Astrocyte (in vitro differentiated cells and primary cell): ENCODE results near the gene KRTAP5-3. TPM values are rescaled to one million over a fixed set of nuclear protein-coding genes. Genes with fewer than 3 reads are reported as not detected.

Source experiments
- DNase-seq: peaks from one replicate; pipeline ENCODE4 v3.0.0-alpha.2; 2010; ENCODE audit warnings: low read depth
- FAIRE-seq: peaks from 2 replicates; lab custom pipeline; 2011; peaks lifted over from hg19 to GRCh38; lab: Jason Lieb, UNC
- H2AFZ ChIP-seq: 2 replicates; pipeline ENCODE4 v1.6.0; 2012; ENCODE audit warnings: low read depth, low read length, inconsistent platforms
- H3K27ac ChIP-seq: 2 replicates; pipeline ENCODE4 v1.5.1; 2011; ENCODE audit warnings: low read depth, low read length, inconsistent platforms
- H3K27me3 ChIP-seq: 2 replicates; pipeline ENCODE4 v1.6.0; 2011; ENCODE audit warnings: low read length, inconsistent platforms; ENCODE audit not compliant: insufficient read depth
- H3K36me3 ChIP-seq: 2 replicates; pipeline ENCODE4 v1.5.1; 2011; ENCODE audit warnings: low read length, inconsistent platforms; ENCODE audit not compliant: insufficient read depth
- H3K4me1 ChIP-seq: 2 replicates; pipeline ENCODE4 v1.5.1; 2011; ENCODE audit warnings: low read length, inconsistent platforms; ENCODE audit not compliant: insufficient read depth
- H3K4me2 ChIP-seq: 2 replicates; pipeline ENCODE4 v1.6.0; 2012; ENCODE audit warnings: low read length, inconsistent platforms
- H3K4me3 ChIP-seq: 2 replicates; pipeline ENCODE4 v1.5.1; 2011; ENCODE audit warnings: low read depth, mild to moderate bottlenecking, low read length, inconsistent platforms; ENCODE audit not compliant: insufficient read depth
- H3K79me2 ChIP-seq: 2 replicates; pipeline ENCODE4 v1.6.0; 2012; ENCODE audit warnings: mild to moderate bottlenecking, low read length, inconsistent platforms; ENCODE audit not compliant: insufficient read depth
- H3K9ac ChIP-seq: 2 replicates; pipeline ENCODE4 v1.6.0; 2012; ENCODE audit warnings: mild to moderate bottlenecking, low read length, inconsistent platforms
- H3K9me3 ChIP-seq: 2 replicates; pipeline ENCODE4 v1.5.1; 2012; ENCODE audit warnings: low read depth, mild to moderate bottlenecking, low read length, inconsistent platforms; ENCODE audit not compliant: insufficient read depth
- H4K20me1 ChIP-seq: 2 replicates; pipeline ENCODE4 v1.6.0; 2012; ENCODE audit warnings: low read length, inconsistent platforms; ENCODE audit not compliant: insufficient read depth
- H3K27ac Mint-ChIP-seq: one replicate; pipeline ENCODE4 v1.8.0; 2021; ENCODE audit warnings: mild to moderate bottlenecking, mixed read lengths; ENCODE audit not compliant: unreplicated experiment
- H3K27me3 Mint-ChIP-seq: one replicate; pipeline ENCODE4 v1.8.0; 2021; ENCODE audit warnings: low read depth, mixed read lengths; ENCODE audit not compliant: unreplicated experiment
- H3K36me3 Mint-ChIP-seq: one replicate; pipeline ENCODE4 v1.8.0; 2021; ENCODE audit warnings: low read depth, mixed read lengths; ENCODE audit not compliant: unreplicated experiment
- H3K4me1 Mint-ChIP-seq: one replicate; pipeline ENCODE4 v1.8.0; 2021; ENCODE audit warnings: low read depth, mixed read lengths; ENCODE audit not compliant: unreplicated experiment
- H3K4me3 Mint-ChIP-seq: one replicate; pipeline ENCODE4 v1.8.0; 2021; ENCODE audit warnings: mild to moderate bottlenecking, moderate library complexity, mixed read lengths; ENCODE audit not compliant: unreplicated experiment
- H3K9me3 Mint-ChIP-seq: one replicate; pipeline ENCODE4 v1.8.0; 2021; ENCODE audit warnings: mild to moderate bottlenecking, mixed read lengths; ENCODE audit not compliant: unreplicated experiment
- CTCF ChIP-seq: IDR thresholded peaks from 2 replicates; pipeline ENCODE4 v1.5.1; 2011; ENCODE audit warnings: low read depth, mild to moderate bottlenecking, inconsistent platforms, low read length, moderate library complexity; ENCODE audit not compliant: insufficient read depth
- EZH2 ChIP-seq: IDR thresholded peaks from 2 replicates; pipeline ENCODE4 v1.6.1; 2012; ENCODE audit warnings: mild to moderate bottlenecking, low read length, inconsistent platforms; ENCODE audit not compliant: insufficient read depth
- total RNA-seq: library from RNA; stranded (reverse); gene quantifications from 2 replicates; pipeline ENCODE4 v1.2.1, GENCODE V29; 2021

The KRTAP5-3 gene
- total RNA-seq, 1 donor from 2014 or later, result not detected

DNA sequence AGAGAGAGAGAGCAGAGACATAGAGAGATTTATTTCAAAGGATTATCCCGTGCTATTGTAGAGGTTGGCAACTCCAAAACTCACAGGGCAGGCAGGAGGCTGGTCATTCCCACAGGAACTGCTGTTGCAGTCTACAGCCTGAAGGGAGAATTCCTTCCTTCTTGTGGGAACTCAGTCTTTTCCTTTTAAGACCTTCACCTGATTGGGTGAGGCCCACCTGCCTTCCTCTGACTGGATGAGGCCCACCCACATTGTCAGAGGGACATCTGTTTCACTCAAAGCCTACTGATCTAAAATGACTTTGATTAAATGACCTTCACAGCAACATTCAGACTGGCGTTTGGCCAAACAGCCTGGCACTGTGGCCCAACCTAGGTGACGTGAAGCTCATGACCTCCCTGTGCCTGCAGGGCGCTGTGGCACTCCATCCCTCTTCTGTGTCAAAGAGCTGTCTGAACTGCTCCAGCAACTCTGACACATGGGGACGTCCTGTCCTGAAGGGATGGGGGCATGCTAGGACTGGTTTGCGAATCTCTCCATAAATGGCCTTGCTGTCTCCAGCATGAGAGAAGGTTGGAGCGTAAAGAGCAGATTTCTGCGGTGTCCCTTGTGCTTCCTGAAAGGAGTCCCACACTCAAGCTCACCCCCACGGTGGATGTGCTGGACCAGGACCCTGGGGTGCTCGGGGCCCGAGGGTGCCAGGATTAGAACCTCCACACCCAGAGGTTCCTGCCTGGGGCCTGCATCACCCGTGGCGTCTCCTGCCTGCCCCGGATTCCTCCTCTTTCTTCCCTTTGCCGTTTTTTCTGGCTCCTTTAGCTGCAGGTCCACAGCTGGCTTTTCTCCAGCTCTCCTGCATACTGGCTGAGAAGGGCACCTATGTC lies 42.0 kb upstream of the KRTAP5-3 start:
- FAIRE-seq (no peak), DNase-seq (no peak)
- Histone ChIP-seq H4K20me1 (no peaks in the 10 kb centered on the region), H3K4me3 (no peak overlapping the region), H3K27ac (no peak overlapping the region), H3K4me2 (no peak overlapping the region), H3K9ac (no peak overlapping the region), H3K9me3 (no peaks in the 10 kb centered on the region), H3K36me3 (no peaks in the 10 kb centered on the region), H3K4me1 (no peaks in the 10 kb centered on the region), H3K27me3 (peaks cover 7% of the 10 kb centered on the region), H2AFZ (no peak overlapping the region), H3K79me2 (no peaks in the 10 kb centered on the region)
- Mint-ChIP-seq H3K27ac (no peak overlapping the region), H3K36me3 (no peaks in the 10 kb centered on the region), H3K4me3 (no peak overlapping the region), H3K4me1 (no peaks in the 10 kb centered on the region), H3K9me3 (no peaks in the 10 kb centered on the region), H3K27me3 (peaks cover 62% of the 10 kb centered on the region)
- no peak for TF ChIP-seq EZH2
- TF ChIP-seq CTCF, result no peak

DNA sequence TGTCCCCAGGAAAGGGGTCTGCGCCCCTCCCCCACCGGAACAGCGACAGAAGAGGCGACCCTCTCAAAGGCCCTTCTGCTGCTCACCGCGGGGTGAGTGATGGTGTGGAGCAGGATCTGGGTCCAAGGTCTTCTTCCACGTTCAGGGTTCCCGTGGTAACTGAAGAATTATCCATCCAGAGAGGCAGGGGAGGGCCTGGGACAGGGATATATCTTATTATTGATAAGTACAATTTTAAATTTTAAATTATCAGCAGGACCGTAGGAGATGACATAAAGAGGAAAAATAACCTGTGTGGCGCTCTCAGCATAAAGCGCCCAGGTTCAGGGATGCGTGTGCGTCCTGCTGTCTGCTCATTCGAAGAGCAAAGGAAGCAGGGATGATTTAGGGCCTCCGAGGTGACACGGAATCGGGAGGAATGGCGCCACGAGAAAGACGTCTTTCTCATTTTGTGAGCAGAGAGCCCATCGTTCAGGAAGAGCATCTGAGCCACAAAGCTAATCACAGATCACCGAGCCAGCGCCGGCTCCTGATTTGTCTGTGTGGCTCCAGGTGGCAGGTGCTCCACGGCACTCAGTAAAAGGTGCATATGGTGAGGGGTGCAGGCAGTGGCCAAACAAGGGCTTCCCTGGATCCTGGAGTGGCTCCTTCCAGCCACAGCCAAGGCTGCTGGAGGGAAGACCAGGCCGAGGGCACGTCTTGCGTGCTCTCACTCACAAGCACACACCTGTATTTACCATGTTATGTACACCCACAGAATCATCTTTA lies 40.6 kb upstream of the KRTAP5-3 start:
- no peak overlapping the region for H3K9ac ChIP-seq
- Mint-ChIP-seq H3K4me3 (no peak overlapping the region), H3K27me3 (peaks cover 63% of the 10 kb centered on the region)

More for the DNA sequence above, 40.6 kb upstream of the KRTAP5-3 start:
- no peaks in the 10 kb centered on the region for H3K4me1 ChIP-seq
- Mint-ChIP-seq H3K9me3 (no peaks in the 10 kb centered on the region), H3K4me1 (no peaks in the 10 kb centered on the region), H3K36me3 (no peaks in the 10 kb centered on the region), H3K27ac (no peak overlapping the region)
- FAIRE-seq (no peak), DNase-seq (no peak)
- no peaks in the 10 kb centered on the region for H4K20me1 ChIP-seq
- TF ChIP-seq CTCF, result no peak
- no peak for TF ChIP-seq EZH2
- no peaks in the 10 kb centered on the region for H3K9me3 ChIP-seq
- H2AFZ ChIP-seq, result no peak overlapping the region
- H3K4me3 ChIP-seq, result no peak overlapping the region
- H3K4me2 ChIP-seq, result no peak overlapping the region
- H3K27me3 ChIP-seq, result peaks cover 7% of the 10 kb centered on the region
- no peaks in the 10 kb centered on the region for H3K36me3 ChIP-seq
- no peak overlapping the region for H3K27ac ChIP-seq
- H3K79me2 ChIP-seq, result no peaks in the 10 kb centered on the region
